Right atrium auricular region (tissue), 2 donors: ENCODE results near the gene CLCN6. TPM values are rescaled to one million over a fixed set of nuclear protein-coding genes. Genes with fewer than 3 reads are reported as not detected.

ENCODE experiments used
- DNase-seq: peaks from one replicate; pipeline ENCODE4 v3.0.0-alpha.2; 2019; ENCODE audit warnings: low spot score
- H3K27ac ChIP-seq, 2 donors: fragments of 200-600 bp; sonication (generic); 1 replicate in 1 of 2; 2 replicates in 1 of 2; pipeline ENCODE4 v1.5.1; 2016 to 2019
- H3K27me3 ChIP-seq, 2 donors: fragments of 200-600 bp; sonication (generic); one replicate each; pipeline versions ENCODE4 v1.5.1 to v1.6.0; 2017 to 2019
- H3K36me3 ChIP-seq: fragments of 200-600 bp; sonication (generic); one replicate; pipeline ENCODE4 v1.5.1; 2016
- H3K4me1 ChIP-seq, 2 donors: fragments of 200-600 bp; sonication (generic); one replicate each; pipeline versions ENCODE4 v1.5.1 to v1.6.0; 2017 to 2019
- H3K4me3 ChIP-seq, 2 donors: fragments of 200-600 bp; sonication (generic); 1 replicate in 1 of 2; 2 replicates in 1 of 2; pipeline ENCODE4 v1.5.1; 2017 to 2019; ENCODE audit warnings: mild to moderate bottlenecking in 1 of 2, moderate library complexity in 1 of 2
- H3K9me3 ChIP-seq, 2 donors: fragments of 200-600 bp; sonication (generic); one replicate each; pipeline ENCODE4 v1.5.1; 2019
- CTCF ChIP-seq, 2 donors: fragments of 200-600 bp; sonication (generic); IDR thresholded peaks; one replicate each; pipeline ENCODE4 v1.5.1; 2019; ENCODE audit warnings: antibody characterized with exemption in 2 of 2
- total RNA-seq, 2 donors: library from RNA; depleted of rRNA; stranded (reverse); fragments of >200 nt; gene quantifications; one replicate each; pipeline ENCODE4 v1.1.0, GENCODE V29; 2016

CLCN6 gene
- total RNA-seq, 2 donors from 2014 or later: 14.8 to 15.2 TPM

GRCh38 chr1:11822091-11822490 lies 16.1 kb downstream of the CLCN6 start:
- Histone ChIP-seq H3K27ac (peak overlapping the region in 1 of 2 donors; percentile 27), H3K4me3 (no peak overlapping the region), H3K36me3 (peaks cover 91% of the 10 kb centered on the region), H3K4me1 (no peaks in the 10 kb centered on the region), H3K9me3 (no peaks in the 10 kb centered on the region), H3K27me3 (no peaks in the 10 kb centered on the region)
- DNase-seq: no peak
- no peak for TF ChIP-seq CTCF (IDR thresholded peaks at IDR 0.05)

- no peak overlapping the region for H3K27ac ChIP-seq
- DNase-seq: no peak
- peaks cover 90% of the 10 kb centered on the region for H3K36me3 ChIP-seq
- H3K4me3 ChIP-seq: no peak overlapping the region
- no peaks in the 10 kb centered on the region for H3K27me3 ChIP-seq
- no peaks in the 10 kb centered on the region for H3K9me3 ChIP-seq
- H3K4me1 ChIP-seq: no peaks in the 10 kb centered on the region
- no peak for TF ChIP-seq CTCF (IDR thresholded peaks at IDR 0.05)
These were observed 17.6 kb downstream of the CLCN6 start for GRCh38 chr1:11823366-11824137.

GRCh38 chr1:11825131-11825530 lies 19.1 kb downstream of the CLCN6 start:
- DNase-seq: no peak
- Histone ChIP-seq H3K4me3 (no peak overlapping the region), H3K36me3 (peaks cover 89% of the 10 kb centered on the region), H3K27ac (no peak overlapping the region), H3K9me3 (no peaks in the 10 kb centered on the region), H3K4me1 (no peaks in the 10 kb centered on the region), H3K27me3 (no peaks in the 10 kb centered on the region)
- TF ChIP-seq CTCF (IDR thresholded peaks at IDR 0.05): no peak

GRCh38 chr1:11826946-11827345 lies 21.0 kb downstream of the CLCN6 start:
- Histone ChIP-seq H3K4me3 (no peak overlapping the region), H3K36me3 (peaks cover 89% of the 10 kb centered on the region), H3K27me3 (no peaks in the 10 kb centered on the region), H3K9me3 (no peaks in the 10 kb centered on the region), H3K27ac (no peak overlapping the region), H3K4me1 (no peaks in the 10 kb centered on the region)
- no peak for TF ChIP-seq CTCF (IDR thresholded peaks at IDR 0.05)
- DNase-seq: no peak

- H3K36me3 ChIP-seq: peaks cover 84% of the 10 kb centered on the region
- no peaks in the 10 kb centered on the region for H3K4me1 ChIP-seq
- no peak overlapping the region for H3K27ac ChIP-seq
- no peak for TF ChIP-seq CTCF (IDR thresholded peaks at IDR 0.05)
- DNase-seq: no peak
- H3K27me3 ChIP-seq: no peaks in the 10 kb centered on the region
- H3K4me3 ChIP-seq: no peak overlapping the region
- no peaks in the 10 kb centered on the region for H3K9me3 ChIP-seq
These were observed 22.5 kb downstream of the CLCN6 start for GRCh38 chr1:11828511-11828910.
